ENCODE results near the gene TMEM109. TPM values are rescaled to one million over a fixed set of nuclear protein-coding genes. Genes with fewer than 3 reads are reported as not detected.

TMEM109 gene
- total and polyA plus RNA-seq, 8 donors, result 82.9 to 130 (median 92.7) TPM

- no peak for ATAC-seq
- peak overlapping the region in 1 of 2 donors; percentile 21 for H3K4me3 ChIP-seq
Measured at GRCh38 chr11:60972182-60973030, 58.4 kb downstream of the TMEM109 start.

More at GRCh38 chr11:60972182-60973030, 58.4 kb downstream of the TMEM109 start:
- H3K4me1 ChIP-seq, result peaks cover 0 to 6% of the 10 kb centered on the region in 2 donors
- no peak overlapping the region for H3K27ac ChIP-seq
- H3K36me3 ChIP-seq, result no peaks in the 10 kb centered on the region
- TF ChIP-seq, protein P1, sequence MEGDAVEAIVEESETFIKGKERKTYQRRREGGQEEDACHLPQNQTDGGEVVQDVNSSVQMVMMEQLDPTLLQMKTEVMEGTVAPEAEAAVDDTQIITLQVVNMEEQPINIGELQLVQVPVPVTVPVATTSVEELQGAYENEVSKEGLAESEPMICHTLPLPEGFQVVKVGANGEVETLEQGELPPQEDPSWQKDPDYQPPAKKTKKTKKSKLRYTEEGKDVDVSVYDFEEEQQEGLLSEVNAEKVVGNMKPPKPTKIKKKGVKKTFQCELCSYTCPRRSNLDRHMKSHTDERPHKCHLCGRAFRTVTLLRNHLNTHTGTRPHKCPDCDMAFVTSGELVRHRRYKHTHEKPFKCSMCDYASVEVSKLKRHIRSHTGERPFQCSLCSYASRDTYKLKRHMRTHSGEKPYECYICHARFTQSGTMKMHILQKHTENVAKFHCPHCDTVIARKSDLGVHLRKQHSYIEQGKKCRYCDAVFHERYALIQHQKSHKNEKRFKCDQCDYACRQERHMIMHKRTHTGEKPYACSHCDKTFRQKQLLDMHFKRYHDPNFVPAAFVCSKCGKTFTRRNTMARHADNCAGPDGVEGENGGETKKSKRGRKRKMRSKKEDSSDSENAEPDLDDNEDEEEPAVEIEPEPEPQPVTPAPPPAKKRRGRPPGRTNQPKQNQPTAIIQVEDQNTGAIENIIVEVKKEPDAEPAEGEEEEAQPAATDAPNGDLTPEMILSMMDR (IDR thresholded peaks at IDR 0.05), result no peak
- H3K9me3 ChIP-seq, result peaks cover 0 to 8% of the 10 kb centered on the region in 2 donors
- H3K27me3 ChIP-seq, result peaks cover 0 to 14% of the 10 kb centered on the region in 2 donors
- intact Hi-C loops (cut with DNase I), result no loop called here
- no peak for DNase-seq

Other genes starting within 250 kb of the TMEM109 start
- gene MS4A8, start 214.5 kb upstream of the TMEM109 start, total RNA-seq, result 10 to 100 TPM in 1 of 2 donors, not detected in 1; 11.8 TPM
- 10 to 100 TPM in 4 of 6 donors, 1 to 10 TPM in 2; 4.9 to 18.1 (median 14.4) TPM for gene MS4A8, start 214.5 kb upstream of the TMEM109 start, polyA plus RNA-seq (ENCODE audit: insufficient read length in 6 of 6)
- not detected for gene MS4A18, start 189.4 kb upstream of the TMEM109 start, total RNA-seq
- not detected for gene MS4A18, start 189.4 kb upstream of the TMEM109 start, polyA plus RNA-seq (ENCODE audit: insufficient read length in 6 of 6)
- gene MS4A15, start 157.3 kb upstream of the TMEM109 start, total RNA-seq, result 10 to 100 TPM in 1 of 2 donors, 1 to 10 TPM in 1; 8.7 to 13.4 TPM
- not detected for gene MS4A15, start 157.3 kb upstream of the TMEM109 start, polyA plus RNA-seq (ENCODE audit: insufficient read length in 6 of 6)
- gene MS4A10, start 128.8 kb upstream of the TMEM109 start, total RNA-seq, result not detected
- under 1 TPM in 5 of 6 donors, not detected in 1; 0.08 to 0.13 (median 0.10) TPM for gene MS4A10, start 128.8 kb upstream of the TMEM109 start, polyA plus RNA-seq (ENCODE audit: insufficient read length in 6 of 6)
- 10 to 100 TPM; 10.2 to 23.1 TPM for gene CCDC86, start 72.0 kb upstream of the TMEM109 start, total RNA-seq
- 10 to 100 TPM; 12.5 to 21.0 (median 16.5) TPM for gene CCDC86, start 72.0 kb upstream of the TMEM109 start, polyA plus RNA-seq (ENCODE audit: insufficient read length in 6 of 6)
- under 1 TPM in 1 of 2 donors, not detected in 1; 0.21 TPM for gene PTGDR2, start 58.2 kb upstream of the TMEM109 start, total RNA-seq
- under 1 TPM; 0.17 to 0.41 (median 0.21) TPM for gene PTGDR2, start 58.2 kb upstream of the TMEM109 start, polyA plus RNA-seq (ENCODE audit: insufficient read length in 6 of 6)
- gene ZP1, start 46.6 kb upstream of the TMEM109 start, total RNA-seq, result not detected
- gene ZP1, start 46.6 kb upstream of the TMEM109 start, polyA plus RNA-seq (ENCODE audit: insufficient read length in 6 of 6), result under 1 TPM in 1 of 6 donors, not detected in 5; 0.11 TPM
- gene PRPF19, start 7.6 kb upstream of the TMEM109 start, total RNA-seq, result 10 to 100 TPM; 49.1 to 76.8 TPM
- gene PRPF19, start 7.6 kb upstream of the TMEM109 start, polyA plus RNA-seq (ENCODE audit: insufficient read length in 6 of 6), result 100 to 1,000 TPM; 112 to 144 (median 122) TPM
- 10 to 100 TPM; 12.3 to 37.1 TPM for gene TMEM132A, start 10.3 kb downstream of the TMEM109 start, total RNA-seq
- 10 to 100 TPM; 41.8 to 67.8 (median 47.7) TPM for gene TMEM132A, start 10.3 kb downstream of the TMEM109 start, polyA plus RNA-seq (ENCODE audit: insufficient read length in 6 of 6)
- 10 to 100 TPM; 60.4 to 96.4 TPM for gene SLC15A3, start 38.0 kb downstream of the TMEM109 start, total RNA-seq
- gene SLC15A3, start 38.0 kb downstream of the TMEM109 start, polyA plus RNA-seq (ENCODE audit: insufficient read length in 6 of 6), result 10 to 100 TPM; 13.8 to 23.1 (median 17.2) TPM
- 1 to 10 TPM; 1.7 to 6.3 TPM for gene CD6, start 57.5 kb downstream of the TMEM109 start, total RNA-seq
- 1 to 10 TPM in 3 of 6 donors, under 1 TPM in 3; 0.66 to 2.0 (median 1.3) TPM for gene CD6, start 57.5 kb downstream of the TMEM109 start, polyA plus RNA-seq (ENCODE audit: insufficient read length in 6 of 6)
- 1 to 10 TPM in 1 of 2 donors, under 1 TPM in 1; 0.79 to 4.0 TPM for gene CD5, start 188.3 kb downstream of the TMEM109 start, total RNA-seq
- gene CD5, start 188.3 kb downstream of the TMEM109 start, polyA plus RNA-seq (ENCODE audit: insufficient read length in 6 of 6), result under 1 TPM; 0.20 to 0.51 (median 0.32) TPM
- 10 to 100 TPM; 21.2 to 30.8 TPM for gene VPS37C, start 247.3 kb downstream of the TMEM109 start, total RNA-seq
- gene VPS37C, start 247.3 kb downstream of the TMEM109 start, polyA plus RNA-seq (ENCODE audit: insufficient read length in 6 of 6), result 10 to 100 TPM; 14.7 to 19.3 (median 16.6) TPM

All from left lung (tissue), 10 donors.